H9 (cell line): ENCODE measurements around the gene P2RY4. TPM values are rescaled to one million over a fixed set of nuclear protein-coding genes. Genes with fewer than 3 reads are reported as not detected.

Experiments
- DNase-seq: peaks from one replicate; pipeline ENCODE4 v3.0.0-alpha.2; 2017
- H2AFZ ChIP-seq: one replicate; pipeline ENCODE4 v1.6.1; 2013; ENCODE audit warnings: mild to moderate bottlenecking, low read length, control low read depth, moderate library complexity
- H2AK5ac ChIP-seq: 2 replicates; pipeline ENCODE4 v1.6.1; 2013; ENCODE audit warnings: low read length, control low read depth, mixed read lengths; ENCODE audit not compliant: insufficient read length
- H2BK120ac ChIP-seq: one replicate; pipeline ENCODE4 v1.6.1; 2013; ENCODE audit warnings: low read depth, mild to moderate bottlenecking, low read length, control low read depth, inconsistent platforms; ENCODE audit not compliant: poor library complexity, severe bottlenecking
- H2BK12ac ChIP-seq: 2 replicates; pipeline ENCODE4 v1.6.1; 2013; ENCODE audit warnings: low read length, control low read depth, mixed read lengths, low read depth; ENCODE audit not compliant: insufficient read length
- H2BK15ac ChIP-seq: 2 replicates; pipeline ENCODE4 v1.6.1; 2013; ENCODE audit warnings: low read depth, low read length, control low read depth
- H2BK20ac ChIP-seq: one replicate; pipeline ENCODE4 v1.6.1; 2013; ENCODE audit warnings: low read depth, mild to moderate bottlenecking, low read length, control low read depth, inconsistent platforms; ENCODE audit not compliant: poor library complexity, severe bottlenecking
- H2BK5ac ChIP-seq: 2 replicates; pipeline ENCODE4 v1.6.1; 2013; ENCODE audit warnings: low read length, control low read depth, mixed read lengths; ENCODE audit not compliant: insufficient read length
- H3K14ac ChIP-seq: 2 replicates; pipeline ENCODE4 v1.6.1; 2013; ENCODE audit warnings: low read length, control low read depth; ENCODE audit not compliant: insufficient read depth
- H3K18ac ChIP-seq: 2 replicates; pipeline ENCODE4 v1.6.1; 2013; ENCODE audit warnings: low read depth, mild to moderate bottlenecking, mixed read lengths, low read length, control low read depth; ENCODE audit not compliant: insufficient read length
- H3K23ac ChIP-seq: 2 replicates; pipeline ENCODE4 v1.6.1; 2013; ENCODE audit warnings: low read length, control low read depth, mixed read lengths, low read depth; ENCODE audit not compliant: insufficient read length
- H3K23me2 ChIP-seq: 2 replicates; pipeline ENCODE4 v1.6.1; 2013; ENCODE audit warnings: low read depth, mild to moderate bottlenecking, mixed read lengths, low read length, control low read depth; ENCODE audit not compliant: insufficient read length, poor library complexity, severe bottlenecking
- H3K27ac ChIP-seq: 2 replicates; pipeline ENCODE4 v1.5.1; 2013; ENCODE audit warnings: low read length, control low read depth, mixed read lengths, low read depth; ENCODE audit not compliant: insufficient read length
- H3K27me3 ChIP-seq: 2 replicates; pipeline ENCODE4 v1.6.1; 2013; ENCODE audit warnings: low read length, control low read depth, inconsistent platforms; ENCODE audit not compliant: insufficient read depth
- H3K4ac ChIP-seq: 2 replicates; pipeline ENCODE4 v1.6.1; 2013; ENCODE audit warnings: low read depth, mild to moderate bottlenecking, control low read depth, inconsistent platforms, low read length, moderate library complexity
- H3K4me1 ChIP-seq: 2 replicates; pipeline ENCODE4 v1.6.1; 2013; ENCODE audit warnings: low read length, control low read depth, inconsistent platforms; ENCODE audit not compliant: insufficient read depth
- H3K4me2 ChIP-seq: 2 replicates; pipeline ENCODE4 v1.6.1; 2013; ENCODE audit warnings: low read length, control low read depth, mixed read lengths; ENCODE audit not compliant: insufficient read length, insufficient read depth
- H3K56ac ChIP-seq: 2 replicates; pipeline ENCODE4 v1.6.1; 2013; ENCODE audit warnings: low read depth, mild to moderate bottlenecking, mixed read lengths, low read length, control low read depth; ENCODE audit not compliant: insufficient read length
- H3K79me1 ChIP-seq: 2 replicates; pipeline ENCODE4 v1.6.1; 2013; ENCODE audit warnings: low read depth, mild to moderate bottlenecking, moderate library complexity, low read length, control low read depth, inconsistent platforms; ENCODE audit not compliant: insufficient read depth, poor library complexity, severe bottlenecking
- H3K79me2 ChIP-seq: 2 replicates; pipeline ENCODE4 v1.6.1; 2013; ENCODE audit warnings: low read length, control low read depth, inconsistent platforms; ENCODE audit not compliant: insufficient read depth
- H3K9ac ChIP-seq: 2 replicates; pipeline ENCODE4 v1.6.1; 2013; ENCODE audit warnings: low read length, control low read depth, mixed read lengths; ENCODE audit not compliant: insufficient read length; ENCODE audit errors: extremely low read depth
- H3K9me3 ChIP-seq: one replicate; pipeline ENCODE4 v1.6.1; 2013; ENCODE audit warnings: low read depth, low read length, inconsistent platforms; ENCODE audit not compliant: control insufficient read depth
- H3T11ph ChIP-seq: one replicate; pipeline ENCODE4 v1.6.1; 2013; ENCODE audit warnings: mild to moderate bottlenecking, low read length, control low read depth, inconsistent platforms
- H4K20me1 ChIP-seq: one replicate; pipeline ENCODE4 v1.6.1; 2013; ENCODE audit not compliant: control insufficient read depth, insufficient read length, insufficient read depth
- H4K5ac ChIP-seq: 2 replicates; pipeline ENCODE4 v1.6.1; 2013; ENCODE audit warnings: low read depth, mild to moderate bottlenecking, mixed read lengths, low read length, control low read depth; ENCODE audit not compliant: insufficient read length
- H4K8ac ChIP-seq: replicated peaks from 2 replicates; pipeline ENCODE4 v1.6.1; 2013; ENCODE audit warnings: low read length, control low read depth, mixed read lengths, low read depth; ENCODE audit not compliant: insufficient read length
- H4K91ac ChIP-seq: 2 replicates; pipeline ENCODE4 v1.6.1; 2013; ENCODE audit warnings: low read depth, mild to moderate bottlenecking, moderate library complexity, mixed read lengths, low read length, control low read depth; ENCODE audit not compliant: insufficient read length
- H3K27ac Mint-ChIP-seq, 3 experiments: 2 replicates in 2 of 3; 3 replicates in 1 of 3; pipeline ENCODE4 v1.8.0; 2020 to 2021; ENCODE audit warnings: mixed read lengths in 3 of 3, mild to moderate bottlenecking in 1 of 3, moderate library complexity in 1 of 3
- H3K27me3 Mint-ChIP-seq: 2 replicates; pipeline ENCODE4 v1.8.0; 2021; ENCODE audit warnings: low read depth, mild to moderate bottlenecking, moderate library complexity, mixed read lengths
- H3K36me3 Mint-ChIP-seq, 3 experiments: 2 replicates in 2 of 3; 3 replicates in 1 of 3; pipeline ENCODE4 v1.8.0; 2020 to 2021; ENCODE audit warnings: low read depth in 3 of 3, mixed read lengths in 3 of 3; ENCODE audit not compliant: insufficient read depth in 1 of 3
- H3K4me1 Mint-ChIP-seq, 2 experiments: 2 replicates each; pipeline ENCODE4 v1.8.0; 2020; ENCODE audit warnings: mixed read lengths in 2 of 2
- H3K4me3 Mint-ChIP-seq, 2 experiments: 2 replicates in 1 of 2; 3 replicates in 1 of 2; pipeline ENCODE4 v1.8.0; 2020 to 2021; ENCODE audit warnings: mild to moderate bottlenecking in 2 of 2, mixed read lengths in 2 of 2, moderate library complexity in 1 of 2
- H3K9me3 Mint-ChIP-seq, 2 experiments: 2 replicates in 1 of 2; 3 replicates in 1 of 2; pipeline ENCODE4 v1.8.0; 2020; ENCODE audit warnings: mild to moderate bottlenecking in 2 of 2, mixed read lengths in 2 of 2, moderate library complexity in 1 of 2
- total RNA-seq: library from RNA; stranded (reverse); gene quantifications from 2 replicates; pipeline ENCODE4 v1.2.1, GENCODE V29; 2021
- TF ChIP-seq, protein P1 (sequence below): fragments of 200-600 bp; sonication (generic); conservative IDR thresholded peaks from 3 replicates; pipeline ENCODE4 v1.8.0; 2021; ENCODE audit warnings: antibody characterized with exemption, mild to moderate bottlenecking

The P2RY4 gene
- total RNA-seq, 1 experiment from 2014 or later: not detected

GRCh38 chrX:70268034-70268433, 8.0 kb upstream of the P2RY4 start, which contains the start of gene ARR3:
TSS of gene ARR3 (plus strand) at chrX:70268334. CDS start at chrX:70269386, 1,052 bp downstream.
- H2BK15ac ChIP-seq: no peak within 1 kb of the TSS
- Mint-ChIP-seq H3K4me1 (peaks cover 6 to 7% of the 10 kb centered on the region in 2 experiments), H3K27ac (no peak within 1 kb of the TSS), H3K4me3 (no peak within 1 kb of the TSS), H3K36me3 (peaks cover 0 to 2% (median 2%) of the 10 kb centered on the region in 3 experiments; a peak in 1 of 7 replicates), H3K9me3 (peaks cover 74 to 75% of the 10 kb centered on the region in 2 experiments), H3K27me3 (peaks cover 5% of the 10 kb centered on the region)
- no peak within 1 kb of the TSS for H2BK5ac ChIP-seq
- peaks cover 52% of the 10 kb centered on the region for H3K9me3 ChIP-seq
- no peak within 1 kb of the TSS for H3K18ac ChIP-seq
- H2BK120ac ChIP-seq: no peak within 1 kb of the TSS
- no peak within 1 kb of the TSS for H3K27ac ChIP-seq
- no peak within 1 kb of the TSS for H3K23ac ChIP-seq
- H2BK12ac ChIP-seq: no peak within 1 kb of the TSS
- no peak within 1 kb of the TSS for H3K4ac ChIP-seq
- no peak within 1 kb of the TSS for H3K56ac ChIP-seq
- no peak within 1 kb of the TSS for H4K5ac ChIP-seq
- no peaks in the 10 kb centered on the region for H3K79me1 ChIP-seq
- no peaks in the 10 kb centered on the region for H3K27me3 ChIP-seq
- H3K4me2 ChIP-seq: no peak within 1 kb of the TSS
- H2BK20ac ChIP-seq: no peak within 1 kb of the TSS
- H4K8ac ChIP-seq: no peak within 1 kb of the TSS
- H4K20me1 ChIP-seq: no peaks in the 10 kb centered on the region
- H3K9ac ChIP-seq: no peak within 1 kb of the TSS
- no peak for DNase-seq
- TF ChIP-seq, protein P1, sequence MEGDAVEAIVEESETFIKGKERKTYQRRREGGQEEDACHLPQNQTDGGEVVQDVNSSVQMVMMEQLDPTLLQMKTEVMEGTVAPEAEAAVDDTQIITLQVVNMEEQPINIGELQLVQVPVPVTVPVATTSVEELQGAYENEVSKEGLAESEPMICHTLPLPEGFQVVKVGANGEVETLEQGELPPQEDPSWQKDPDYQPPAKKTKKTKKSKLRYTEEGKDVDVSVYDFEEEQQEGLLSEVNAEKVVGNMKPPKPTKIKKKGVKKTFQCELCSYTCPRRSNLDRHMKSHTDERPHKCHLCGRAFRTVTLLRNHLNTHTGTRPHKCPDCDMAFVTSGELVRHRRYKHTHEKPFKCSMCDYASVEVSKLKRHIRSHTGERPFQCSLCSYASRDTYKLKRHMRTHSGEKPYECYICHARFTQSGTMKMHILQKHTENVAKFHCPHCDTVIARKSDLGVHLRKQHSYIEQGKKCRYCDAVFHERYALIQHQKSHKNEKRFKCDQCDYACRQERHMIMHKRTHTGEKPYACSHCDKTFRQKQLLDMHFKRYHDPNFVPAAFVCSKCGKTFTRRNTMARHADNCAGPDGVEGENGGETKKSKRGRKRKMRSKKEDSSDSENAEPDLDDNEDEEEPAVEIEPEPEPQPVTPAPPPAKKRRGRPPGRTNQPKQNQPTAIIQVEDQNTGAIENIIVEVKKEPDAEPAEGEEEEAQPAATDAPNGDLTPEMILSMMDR: no peak
- H2AFZ ChIP-seq: no peak within 1 kb of the TSS
- H4K91ac ChIP-seq: no peak within 1 kb of the TSS
- H3K23me2 ChIP-seq: no peaks in the 10 kb centered on the region
- no peaks in the 10 kb centered on the region for H3K79me2 ChIP-seq
- no peaks in the 10 kb centered on the region for H3K4me1 ChIP-seq
- no peak within 1 kb of the TSS for H3K14ac ChIP-seq
- H3T11ph ChIP-seq: no peak within 1 kb of the TSS
- H2AK5ac ChIP-seq: no peak within 1 kb of the TSS
